ENCODE measurements around the gene C10orf90. TPM values are rescaled to one million over a fixed set of nuclear protein-coding genes. Genes with fewer than 3 reads are reported as not detected.

C10orf90 gene
- total and polyA plus RNA-seq, 2 experiments from 2014 or later: not detected

- no peak overlapping the region for H3K4me3 ChIP-seq
Observed at GRCh38 chr10:126461289-126461940, 209.1 kb downstream of the C10orf90 start.

GRCh38 chr10:126459878-126460481, 210.5 kb downstream of the C10orf90 start:
- Histone ChIP-seq H3K36me3 (no peaks in the 10 kb centered on the region), H3K9me3 (ENCODE audit: low read depth) (no peaks in the 10 kb centered on the region), H3K27me3 (no peaks in the 10 kb centered on the region), H3K4me1 (ENCODE audit: low read depth) (no peaks in the 10 kb centered on the region), H3K27ac (no peak overlapping the region), H3K4me3 (no peak overlapping the region)
- no peak for TF ChIP-seq CTCF (IDR thresholded peaks at IDR 0.05; ENCODE audit: low read depth, low read length)
- DNase-seq (ENCODE audit: low read depth in 1 of 2, low spot score in 1 of 2): peak in 1 of 2 donors; percentile 78

More at GRCh38 chr10:126461289-126461940, 209.1 kb downstream of the C10orf90 start:
- H3K9me3 ChIP-seq (ENCODE audit: low read depth): no peaks in the 10 kb centered on the region
- no peak overlapping the region for H3K27ac ChIP-seq
- H3K36me3 ChIP-seq: no peaks in the 10 kb centered on the region
- no peaks in the 10 kb centered on the region for H3K4me1 ChIP-seq (ENCODE audit: low read depth)
- no peaks in the 10 kb centered on the region for H3K27me3 ChIP-seq
- TF ChIP-seq CTCF (IDR thresholded peaks at IDR 0.05; ENCODE audit: low read depth, low read length): no peak
- DNase-seq (ENCODE audit: low read depth in 1 of 2, low spot score in 1 of 2): no peak

GRCh38 chr10:126459032-126459831, 211.3 kb downstream of the C10orf90 start:
- peak in 1 of 2 donors; percentile 71 for DNase-seq (ENCODE audit: low read depth in 1 of 2, low spot score in 1 of 2)
- no peak overlapping the region for H3K27ac ChIP-seq
- no peaks in the 10 kb centered on the region for H3K4me1 ChIP-seq (ENCODE audit: low read depth)
- TF ChIP-seq CTCF (IDR thresholded peaks at IDR 0.05; ENCODE audit: low read depth, low read length): peak; percentile 44
- no peak overlapping the region for H3K4me3 ChIP-seq
- H3K36me3 ChIP-seq: no peaks in the 10 kb centered on the region
- no peaks in the 10 kb centered on the region for H3K9me3 ChIP-seq (ENCODE audit: low read depth)
- no peaks in the 10 kb centered on the region for H3K27me3 ChIP-seq

GRCh38 chr10:126458466-126458865, 212.0 kb downstream of the C10orf90 start:
- no peaks in the 10 kb centered on the region for H3K36me3 ChIP-seq
- peak in 1 of 2 donors; percentile 55 for DNase-seq (ENCODE audit: low read depth in 1 of 2, low spot score in 1 of 2)
- no peaks in the 10 kb centered on the region for H3K4me1 ChIP-seq (ENCODE audit: low read depth)
- no peaks in the 10 kb centered on the region for H3K9me3 ChIP-seq (ENCODE audit: low read depth)
- TF ChIP-seq CTCF (IDR thresholded peaks at IDR 0.05; ENCODE audit: low read depth, low read length): no peak
- no peak overlapping the region for H3K27ac ChIP-seq
- no peaks in the 10 kb centered on the region for H3K27me3 ChIP-seq
- no peak overlapping the region for H3K4me3 ChIP-seq

- Histone ChIP-seq H3K4me1 (ENCODE audit: low read depth) (no peaks in the 10 kb centered on the region), H3K4me3 (no peak overlapping the region), H3K9me3 (ENCODE audit: low read depth) (no peaks in the 10 kb centered on the region), H3K27me3 (no peaks in the 10 kb centered on the region), H3K27ac (no peak overlapping the region), H3K36me3 (no peaks in the 10 kb centered on the region)
- TF ChIP-seq CTCF (IDR thresholded peaks at IDR 0.05; ENCODE audit: low read depth, low read length): no peak
- DNase-seq (ENCODE audit: low read depth in 1 of 2, low spot score in 1 of 2): no peak
Observed at GRCh38 chr10:126456632-126457031, 213.9 kb downstream of the C10orf90 start.

Measured in cardiac muscle cell (in vitro differentiated cells and primary cell).